HL-60 (cell line): ENCODE data around the gene LUZP2.

ENCODE experiments used
- CTCF ChIP-seq: IDR thresholded peaks from one replicate; pipeline ENCODE4 v1.5.1; 2011; ENCODE audit warnings: low read length, control low read depth, inconsistent platforms; ENCODE audit not compliant: insufficient read depth
- GABPA ChIP-seq: IDR thresholded peaks from 2 replicates; pipeline ENCODE4 v1.6.1; 2012; ENCODE audit warnings: low read depth
- POLR2AphosphoS5 ChIP-seq: IDR thresholded peaks from 2 replicates; pipeline ENCODE4 v1.6.1; 2012; ENCODE audit warnings: low read depth
- REST ChIP-seq: IDR thresholded peaks from 2 replicates; pipeline ENCODE4 v1.6.1; 2012; ENCODE audit warnings: low read depth; ENCODE audit not compliant: insufficient replicate concordance
- SPI1 ChIP-seq: IDR thresholded peaks from 2 replicates; pipeline ENCODE4 v1.6.1; 2012; ENCODE audit warnings: low read depth, mild to moderate bottlenecking, borderline replicate concordance

GRCh38 chr11:24651873-24652272, 155.0 kb downstream of the LUZP2 start:
- TF ChIP-seq CTCF (no peak), REST (no peak), POLR2AphosphoS5 (no peak), SPI1 (no peak), GABPA (no peak)
